Cardiac septum (tissue), 1 donor: Measurements from ENCODE around the gene PTPRG. TPM values are rescaled to one million over a fixed set of nuclear protein-coding genes. Genes with fewer than 3 reads are reported as not detected.

ENCODE experiments used
- DNase-seq: peaks from one replicate; pipeline ENCODE4 v3.0.0-alpha.2; 2020; ENCODE audit warnings: low spot score
- intact Hi-C: fragments of 100-400 bp; cut with DNase I; formaldehyde crosslinking; loops from one replicate; pipeline ENCODE4 v1.14.0; 2022
- total RNA-seq: library from RNA; stranded (reverse); fragmentation: NEBNext Ultra II Directional; extraction: Animal tissue kit (Norgen Biotek cat#: 25700); gene quantifications from one replicate; pipeline ENCODE4 v1.2.1, GENCODE V29; 2021
- donor health status: DM: no; HTN: no; CAD: no.

Gene PTPRG
- total RNA-seq, 1 donor from 2014 or later = 34.3 TPM

GRCh38 chr3:61637088-61638051 is 76.0 kb downstream of the PTPRG start:
- intact Hi-C loops = loop anchor here (5.0 kb wide), 1 partner anchor 175 kb away; no protein-coding TSS in a partner anchor

GRCh38 chr3:61638741-61639140 is 77.4 kb downstream of the PTPRG start:
- intact Hi-C loops = loop anchor here (5.0 kb wide), 1 partner anchor 174 kb away; no protein-coding TSS in a partner anchor
- DNase-seq = no peak

More at GRCh38 chr3:61637088-61638051, 76.0 kb downstream of the PTPRG start:
- DNase-seq = no peak

- no peak for DNase-seq
- intact Hi-C loops = loop anchor here (5.0 kb wide), 1 partner anchor 172 kb away; no protein-coding TSS in a partner anchor
Measured at GRCh38 chr3:61639991-61640390, 78.6 kb downstream of the PTPRG start.

- no peak for DNase-seq
- intact Hi-C loops = no loop called here
Measured at GRCh38 chr3:61645148-61645547, 83.8 kb downstream of the PTPRG start.

GRCh38 chr3:61646360-61646759 is 85.0 kb downstream of the PTPRG start:
- DNase-seq = no peak
- intact Hi-C loops = no loop called here

- DNase-seq = no peak
- intact Hi-C loops = no loop called here
Measured at GRCh38 chr3:61646851-61647525, 85.6 kb downstream of the PTPRG start.

- no peak for DNase-seq
- intact Hi-C loops = no loop called here
Measured at GRCh38 chr3:61648481-61648880, 87.1 kb downstream of the PTPRG start.

- no peak for DNase-seq
- intact Hi-C loops = no loop called here
Measured at GRCh38 chr3:61649381-61650170, 88.2 kb downstream of the PTPRG start.

GRCh38 chr3:61650276-61650675 is 88.9 kb downstream of the PTPRG start:
- DNase-seq = no peak
- intact Hi-C loops = no loop called here

GRCh38 chr3:61650719-61651410 is 89.5 kb downstream of the PTPRG start:
- no peak for DNase-seq

GRCh38 chr3:61657689-61658088 is 96.3 kb downstream of the PTPRG start:
- no peak for DNase-seq
- intact Hi-C loops = no loop called here

More at GRCh38 chr3:61650719-61651410, 89.5 kb downstream of the PTPRG start:
- intact Hi-C loops = no loop called here

- DNase-seq = no peak
- intact Hi-C loops = no loop called here
Measured at GRCh38 chr3:61662861-61663260, 101.5 kb downstream of the PTPRG start.

- DNase-seq = no peak
- intact Hi-C loops = no loop called here
Measured at GRCh38 chr3:61663356-61664104, 102.2 kb downstream of the PTPRG start.

- intact Hi-C loops = no loop called here
- DNase-seq = no peak
Measured at GRCh38 chr3:61664105-61664482, 102.7 kb downstream of the PTPRG start.

- intact Hi-C loops = no loop called here
- DNase-seq = no peak
Measured at GRCh38 chr3:61665121-61665520, 103.8 kb downstream of the PTPRG start.

- intact Hi-C loops = no loop called here
- no peak for DNase-seq
Measured at GRCh38 chr3:61665987-61666386, 104.6 kb downstream of the PTPRG start.

- intact Hi-C loops = no loop called here
- DNase-seq = no peak
Measured at GRCh38 chr3:61666615-61667330, 105.4 kb downstream of the PTPRG start.

GRCh38 chr3:61667383-61667782 is 106.0 kb downstream of the PTPRG start:
- intact Hi-C loops = no loop called here
- no peak for DNase-seq
